Measurements from ENCODE around the gene LNX1. TPM values are rescaled to one million over a fixed set of nuclear protein-coding genes. Genes with fewer than 3 reads are reported as not detected.

LNX1 gene
- total RNA-seq, 1 donor from 2014 or later = not detected

GRCh38 chr4:53489279-53489889 is 101.9 kb downstream of the LNX1 start:
- H3K4me1 Mint-ChIP-seq = peaks cover 7% of the 10 kb centered on the region
- no peak overlapping the region for H3K4me3 Mint-ChIP-seq
- H3K9me3 Mint-ChIP-seq = peaks cover 4% of the 10 kb centered on the region
- TF ChIP-seq, protein P1, sequence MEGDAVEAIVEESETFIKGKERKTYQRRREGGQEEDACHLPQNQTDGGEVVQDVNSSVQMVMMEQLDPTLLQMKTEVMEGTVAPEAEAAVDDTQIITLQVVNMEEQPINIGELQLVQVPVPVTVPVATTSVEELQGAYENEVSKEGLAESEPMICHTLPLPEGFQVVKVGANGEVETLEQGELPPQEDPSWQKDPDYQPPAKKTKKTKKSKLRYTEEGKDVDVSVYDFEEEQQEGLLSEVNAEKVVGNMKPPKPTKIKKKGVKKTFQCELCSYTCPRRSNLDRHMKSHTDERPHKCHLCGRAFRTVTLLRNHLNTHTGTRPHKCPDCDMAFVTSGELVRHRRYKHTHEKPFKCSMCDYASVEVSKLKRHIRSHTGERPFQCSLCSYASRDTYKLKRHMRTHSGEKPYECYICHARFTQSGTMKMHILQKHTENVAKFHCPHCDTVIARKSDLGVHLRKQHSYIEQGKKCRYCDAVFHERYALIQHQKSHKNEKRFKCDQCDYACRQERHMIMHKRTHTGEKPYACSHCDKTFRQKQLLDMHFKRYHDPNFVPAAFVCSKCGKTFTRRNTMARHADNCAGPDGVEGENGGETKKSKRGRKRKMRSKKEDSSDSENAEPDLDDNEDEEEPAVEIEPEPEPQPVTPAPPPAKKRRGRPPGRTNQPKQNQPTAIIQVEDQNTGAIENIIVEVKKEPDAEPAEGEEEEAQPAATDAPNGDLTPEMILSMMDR (conservative IDR thresholded peaks at IDR 0.05) = no peak
- no peak overlapping the region for H3K27ac Mint-ChIP-seq (ENCODE audit: unreplicated experiment)
- no peak for DNase-seq (ENCODE audit: low read depth, low spot score)
- H3K27me3 Mint-ChIP-seq (ENCODE audit: low read depth) = no peaks in the 10 kb centered on the region
- H3K36me3 Mint-ChIP-seq (ENCODE audit: low read depth) = no peaks in the 10 kb centered on the region

GRCh38 chr4:53487766-53488165 is 103.5 kb downstream of the LNX1 start:
- Mint-ChIP-seq H3K27ac (ENCODE audit: unreplicated experiment) (no peak overlapping the region), H3K36me3 (ENCODE audit: low read depth) (no peaks in the 10 kb centered on the region), H3K9me3 (peaks cover 4% of the 10 kb centered on the region), H3K4me3 (no peak overlapping the region), H3K27me3 (ENCODE audit: low read depth) (no peaks in the 10 kb centered on the region), H3K4me1 (peaks cover 7% of the 10 kb centered on the region)
- TF ChIP-seq, protein P1 (conservative IDR thresholded peaks at IDR 0.05) = no peak
- DNase-seq (ENCODE audit: low read depth, low spot score) = no peak

- Mint-ChIP-seq H3K36me3 (ENCODE audit: low read depth) (no peaks in the 10 kb centered on the region), H3K4me1 (peaks cover 7% of the 10 kb centered on the region), H3K27me3 (ENCODE audit: low read depth) (no peaks in the 10 kb centered on the region), H3K9me3 (no peaks in the 10 kb centered on the region), H3K4me3 (no peak overlapping the region), H3K27ac (ENCODE audit: unreplicated experiment) (no peak overlapping the region)
- no peak for DNase-seq (ENCODE audit: low read depth, low spot score)
- TF ChIP-seq, protein P1 (conservative IDR thresholded peaks at IDR 0.05) = no peak
Observed at GRCh38 chr4:53485658-53486040, 105.6 kb downstream of the LNX1 start.

- no peaks in the 10 kb centered on the region for H3K27me3 Mint-ChIP-seq (ENCODE audit: low read depth)
- H3K9me3 Mint-ChIP-seq = no peaks in the 10 kb centered on the region
- H3K36me3 Mint-ChIP-seq (ENCODE audit: low read depth) = no peaks in the 10 kb centered on the region
- TF ChIP-seq, protein P1 (conservative IDR thresholded peaks at IDR 0.05) = no peak
- H3K4me1 Mint-ChIP-seq = peaks cover 7% of the 10 kb centered on the region
- DNase-seq (ENCODE audit: low read depth, low spot score) = no peak
- H3K27ac Mint-ChIP-seq (ENCODE audit: unreplicated experiment) = no peak overlapping the region
- H3K4me3 Mint-ChIP-seq = no peak overlapping the region
Observed at GRCh38 chr4:53484911-53485657, 106.2 kb downstream of the LNX1 start.

- H3K4me3 Mint-ChIP-seq = no peak overlapping the region
- no peak for DNase-seq (ENCODE audit: low read depth, low spot score)
- H3K4me1 Mint-ChIP-seq = peaks cover 7% of the 10 kb centered on the region
- H3K36me3 Mint-ChIP-seq (ENCODE audit: low read depth) = no peaks in the 10 kb centered on the region
- no peak overlapping the region for H3K27ac Mint-ChIP-seq (ENCODE audit: unreplicated experiment)
- H3K27me3 Mint-ChIP-seq (ENCODE audit: low read depth) = no peaks in the 10 kb centered on the region
- TF ChIP-seq, protein P1 (conservative IDR thresholded peaks at IDR 0.05) = no peak
- no peaks in the 10 kb centered on the region for H3K9me3 Mint-ChIP-seq
Observed at GRCh38 chr4:53483250-53483649, 108.0 kb downstream of the LNX1 start.
